Activated T-cell treated with anti-CD3 and anti-CD28 coated beads, Interleukin-2, amount 50 U/mL, for 24 hours (primary cell): ENCODE results near the gene MUC4.
"Not testable (repeated sequence)": the region's sequence is repeated elsewhere in the genome, so short reads cannot be mapped to it uniquely, and the experiment has no call there.

Experiments used
- DNase-seq: peaks from one replicate; pipeline ENCODE4 v3.0.0-alpha.2; 2020
- H3K27ac Mint-ChIP-seq: 2 replicates; pipeline ENCODE4 v1.8.0; 2020; ENCODE audit warnings: mild to moderate bottlenecking, mixed read lengths
- H3K27me3 Mint-ChIP-seq: 2 replicates; pipeline ENCODE4 v1.8.0; 2020; ENCODE audit warnings: mixed read lengths
- H3K36me3 Mint-ChIP-seq: 2 replicates; pipeline ENCODE4 v1.8.0; 2020; ENCODE audit warnings: low read depth, mixed read lengths
- H3K4me1 Mint-ChIP-seq: 2 replicates; pipeline ENCODE4 v1.8.0; 2020; ENCODE audit warnings: low read depth, mixed read lengths
- H3K4me3 Mint-ChIP-seq: 2 replicates; pipeline ENCODE4 v1.8.0; 2020; ENCODE audit warnings: mild to moderate bottlenecking, moderate library complexity, mixed read lengths
- H3K9me3 Mint-ChIP-seq: 2 replicates; pipeline ENCODE4 v1.8.0; 2020; ENCODE audit warnings: mixed read lengths

Gene MUC4

GRCh38 chr3:195809796-195810454, 1.8 kb downstream of the MUC4 start:
- H3K4me1 Mint-ChIP-seq, result peaks cover 9% of the 10 kb centered on the region
- H3K36me3 Mint-ChIP-seq, result no peaks in the 10 kb centered on the region
- H3K27ac Mint-ChIP-seq, result no peak overlapping the region
- H3K27me3 Mint-ChIP-seq, result peaks cover 3% of the 10 kb centered on the region
- no peak overlapping the region for H3K4me3 Mint-ChIP-seq
- DNase-seq, result no peak
- no peaks in the 10 kb centered on the region for H3K9me3 Mint-ChIP-seq

- peaks cover 15% of the 10 kb centered on the region for H3K4me1 Mint-ChIP-seq
- H3K36me3 Mint-ChIP-seq, result no peaks in the 10 kb centered on the region
- no peaks in the 10 kb centered on the region for H3K9me3 Mint-ChIP-seq
- H3K27ac Mint-ChIP-seq, result no peak overlapping the region
- no peak for DNase-seq
- no peak overlapping the region for H3K4me3 Mint-ChIP-seq
- H3K27me3 Mint-ChIP-seq, result peaks cover 3% of the 10 kb centered on the region
Measured at GRCh38 chr3:195809291-195809785, 2.4 kb downstream of the MUC4 start.

- Mint-ChIP-seq H3K27ac (no peak overlapping the region), H3K27me3 (peaks cover 6% of the 10 kb centered on the region), H3K36me3 (no peaks in the 10 kb centered on the region), H3K4me3 (no peak overlapping the region), H3K9me3 (no peaks in the 10 kb centered on the region), H3K4me1 (peaks cover 20% of the 10 kb centered on the region)
- no peak for DNase-seq
Measured at GRCh38 chr3:195808741-195809290, 2.9 kb downstream of the MUC4 start.

- peaks cover 26% of the 10 kb centered on the region for H3K4me1 Mint-ChIP-seq
- DNase-seq, result no peak
- no peaks in the 10 kb centered on the region for H3K9me3 Mint-ChIP-seq
- no peak overlapping the region for H3K27ac Mint-ChIP-seq
- H3K27me3 Mint-ChIP-seq, result peaks cover 8% of the 10 kb centered on the region
- H3K36me3 Mint-ChIP-seq, result no peaks in the 10 kb centered on the region
- H3K4me3 Mint-ChIP-seq, result no peak overlapping the region
Measured at GRCh38 chr3:195807681-195808121, 4.0 kb downstream of the MUC4 start.

- Mint-ChIP-seq H3K36me3 (no peaks in the 10 kb centered on the region), H3K27ac (no peak overlapping the region), H3K4me1 (peaks cover 34% of the 10 kb centered on the region), H3K27me3 (peaks cover 11% of the 10 kb centered on the region), H3K4me3 (no peak overlapping the region), H3K9me3 (no peaks in the 10 kb centered on the region)
- DNase-seq, result no peak
Measured at GRCh38 chr3:195806916-195807231, 4.9 kb downstream of the MUC4 start.

- DNase-seq, result no peak
- Mint-ChIP-seq H3K27me3 (peaks cover 12% of the 10 kb centered on the region), H3K4me3 (no peak overlapping the region), H3K9me3 (no peaks in the 10 kb centered on the region), H3K27ac (no peak overlapping the region), H3K36me3 (no peaks in the 10 kb centered on the region), H3K4me1 (peaks cover 35% of the 10 kb centered on the region)
Measured at GRCh38 chr3:195806211-195806915, 5.4 kb downstream of the MUC4 start.

- H3K4me3 Mint-ChIP-seq, DNase-seq, H3K9me3 Mint-ChIP-seq, H3K27ac Mint-ChIP-seq, H3K36me3 Mint-ChIP-seq: not testable (repeated sequence)
- peaks cover 12% of the 10 kb centered on the region for H3K27me3 Mint-ChIP-seq
- peaks cover 35% of the 10 kb centered on the region for H3K4me1 Mint-ChIP-seq
Measured at GRCh38 chr3:195805588-195805987, 6.1 kb downstream of the MUC4 start.

- Mint-ChIP-seq H3K27ac (no peak overlapping the region), H3K4me1 (peaks cover 35% of the 10 kb centered on the region), H3K9me3 (no peaks in the 10 kb centered on the region), H3K36me3 (no peaks in the 10 kb centered on the region), H3K4me3 (no peak overlapping the region), H3K27me3 (peaks cover 12% of the 10 kb centered on the region)
- DNase-seq, result no peak
Measured at GRCh38 chr3:195805181-195805580, 6.5 kb downstream of the MUC4 start.

GRCh38 chr3:195803289-195803908, 8.3 kb downstream of the MUC4 start:
- H3K36me3 Mint-ChIP-seq, result no peaks in the 10 kb centered on the region
- H3K9me3 Mint-ChIP-seq, result no peaks in the 10 kb centered on the region
- H3K4me1 Mint-ChIP-seq, result peaks cover 35% of the 10 kb centered on the region
- no peak overlapping the region for H3K4me3 Mint-ChIP-seq
- H3K27ac Mint-ChIP-seq, result peak overlapping the region; percentile 7
- DNase-seq, result no peak
- H3K27me3 Mint-ChIP-seq, result peaks cover 9% of the 10 kb centered on the region

- Mint-ChIP-seq H3K4me3 (no peak overlapping the region), H3K4me1 (peaks cover 35% of the 10 kb centered on the region), H3K9me3 (no peaks in the 10 kb centered on the region), H3K27me3 (peaks cover 9% of the 10 kb centered on the region), H3K27ac (no peak overlapping the region), H3K36me3 (no peaks in the 10 kb centered on the region)
- no peak for DNase-seq
Measured at GRCh38 chr3:195802795-195803194, 8.9 kb downstream of the MUC4 start.

GRCh38 chr3:195802261-195802701, 9.4 kb downstream of the MUC4 start:
- Mint-ChIP-seq H3K27ac (no peak overlapping the region), H3K27me3 (peaks cover 9% of the 10 kb centered on the region), H3K4me3 (no peak overlapping the region), H3K4me1 (peaks cover 35% of the 10 kb centered on the region), H3K9me3 (no peaks in the 10 kb centered on the region), H3K36me3 (no peaks in the 10 kb centered on the region)
- DNase-seq, result no peak

- H3K27me3 Mint-ChIP-seq, result peaks cover 9% of the 10 kb centered on the region
Measured at GRCh38 chr3:195801251-195802183, 10.2 kb downstream of the MUC4 start.

GRCh38 chr3:195800240-195800639, 11.5 kb downstream of the MUC4 start:
- Mint-ChIP-seq H3K9me3 (no peaks in the 10 kb centered on the region), H3K27ac (no peak overlapping the region), H3K4me3 (no peak overlapping the region), H3K4me1 (peaks cover 29% of the 10 kb centered on the region), H3K36me3 (no peaks in the 10 kb centered on the region), H3K27me3 (peaks cover 11% of the 10 kb centered on the region)
- DNase-seq, result no peak

More at GRCh38 chr3:195801251-195802183, 10.2 kb downstream of the MUC4 start:
- peaks cover 35% of the 10 kb centered on the region for H3K4me1 Mint-ChIP-seq
- no peak overlapping the region for H3K4me3 Mint-ChIP-seq
- no peak overlapping the region for H3K27ac Mint-ChIP-seq
- no peaks in the 10 kb centered on the region for H3K36me3 Mint-ChIP-seq
- no peaks in the 10 kb centered on the region for H3K9me3 Mint-ChIP-seq
- DNase-seq, result no peak

- H3K27me3 Mint-ChIP-seq, result peaks cover 6% of the 10 kb centered on the region
- peaks cover under 1% of the 10 kb centered on the region for H3K4me1 Mint-ChIP-seq
- no peaks in the 10 kb centered on the region for H3K36me3 Mint-ChIP-seq
- H3K9me3 Mint-ChIP-seq, result no peaks in the 10 kb centered on the region
- no peak for DNase-seq
- no peak overlapping the region for H3K4me3 Mint-ChIP-seq
- no peak overlapping the region for H3K27ac Mint-ChIP-seq
Measured at GRCh38 chr3:195796795-195797194, 14.9 kb downstream of the MUC4 start.
